Karpas-422 (cell line): Measurements from ENCODE around the gene ATP23. TPM values are rescaled to one million over a fixed set of nuclear protein-coding genes. Genes with fewer than 3 reads are reported as not detected.

ENCODE experiments used
- total RNA-seq: library from RNA; depleted of rRNA; stranded (reverse); fragments of >200 nt; shearing (Covaris generic); gene quantifications from 2 replicates; pipeline ENCODE4 v1.2.3, GENCODE V29; 2014; ENCODE audit warnings: low replicate concordance; rRNA removed

Gene ATP23
- total RNA-seq, 1 experiment from 2014 or later, result 36.3 TPM

Other genes starting within 250 kb of the ATP23 start
- 72.6 and 120 TPM in 2 replicates for gene OS9, start 247.4 kb upstream of the ATP23 start, total RNA-seq
- 6.7 and 12.0 TPM in 2 replicates for gene AGAP2, start 202.8 kb upstream of the ATP23 start, total RNA-seq
- 33.3 and 42.7 TPM in 2 replicates for gene TSPAN31, start 196.5 kb upstream of the ATP23 start, total RNA-seq
- gene CDK4, start 189.3 kb upstream of the ATP23 start, total RNA-seq, result 154 and 164 TPM in 2 replicates
- gene MARCHF9, start 186.5 kb upstream of the ATP23 start, total RNA-seq, result 30.3 and 45.9 TPM in 2 replicates
- gene CYP27B1, start 174.5 kb upstream of the ATP23 start, total RNA-seq, result 0.86 and 3.5 TPM in 2 replicates
- gene METTL1, start 169.5 kb upstream of the ATP23 start, total RNA-seq, result 11.9 and 17.4 TPM in 2 replicates
- gene EEF1AKMT3, start 169.0 kb upstream of the ATP23 start, total RNA-seq, result 4.1 and 5.5 TPM in 2 replicates
- gene TSFM, start 158.8 kb upstream of the ATP23 start, total RNA-seq, result 40.7 and 57.1 TPM in 2 replicates
- 1.7 TPM in 1 of 2 replicates, not detected in the other for gene AVIL, start 122.8 kb upstream of the ATP23 start, total RNA-seq
- gene CTDSP2, start 94.8 kb upstream of the ATP23 start, total RNA-seq, result 10.9 and 14.2 TPM in 2 replicates